ENCODE results near the gene GGACT. TPM values are rescaled to one million over a fixed set of nuclear protein-coding genes. Genes with fewer than 3 reads are reported as not detected.

GGACT gene
- total RNA-seq, 1 experiment from 2014 or later, result 2.6 TPM

- intact Hi-C loops (cut with micrococcal nuclease; ENCODE audit: unreplicated experiment), result no loop called here
- TF ChIP-seq, protein P1, sequence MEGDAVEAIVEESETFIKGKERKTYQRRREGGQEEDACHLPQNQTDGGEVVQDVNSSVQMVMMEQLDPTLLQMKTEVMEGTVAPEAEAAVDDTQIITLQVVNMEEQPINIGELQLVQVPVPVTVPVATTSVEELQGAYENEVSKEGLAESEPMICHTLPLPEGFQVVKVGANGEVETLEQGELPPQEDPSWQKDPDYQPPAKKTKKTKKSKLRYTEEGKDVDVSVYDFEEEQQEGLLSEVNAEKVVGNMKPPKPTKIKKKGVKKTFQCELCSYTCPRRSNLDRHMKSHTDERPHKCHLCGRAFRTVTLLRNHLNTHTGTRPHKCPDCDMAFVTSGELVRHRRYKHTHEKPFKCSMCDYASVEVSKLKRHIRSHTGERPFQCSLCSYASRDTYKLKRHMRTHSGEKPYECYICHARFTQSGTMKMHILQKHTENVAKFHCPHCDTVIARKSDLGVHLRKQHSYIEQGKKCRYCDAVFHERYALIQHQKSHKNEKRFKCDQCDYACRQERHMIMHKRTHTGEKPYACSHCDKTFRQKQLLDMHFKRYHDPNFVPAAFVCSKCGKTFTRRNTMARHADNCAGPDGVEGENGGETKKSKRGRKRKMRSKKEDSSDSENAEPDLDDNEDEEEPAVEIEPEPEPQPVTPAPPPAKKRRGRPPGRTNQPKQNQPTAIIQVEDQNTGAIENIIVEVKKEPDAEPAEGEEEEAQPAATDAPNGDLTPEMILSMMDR (IDR thresholded peaks at IDR 0.05; ENCODE audit: unreplicated experiment), result no peak
- CTCF ChIA-PET, result no interaction called here
- Mint-ChIP-seq H3K27ac (ENCODE audit: unreplicated experiment) (no peak overlapping the region), H3K9me3 (ENCODE audit: low read depth, unreplicated experiment) (no peaks in the 10 kb centered on the region), H3K4me1 (ENCODE audit: low read depth, unreplicated experiment) (no peaks in the 10 kb centered on the region), H3K27me3 (ENCODE audit: unreplicated experiment) (no peaks in the 10 kb centered on the region), H3K4me3 (ENCODE audit: low read depth, unreplicated experiment) (no peak overlapping the region), H3K36me3 (ENCODE audit: insufficient read depth, unreplicated experiment) (no peaks in the 10 kb centered on the region)
- no TSS peak for BruUV-seq (replicated peaks)
- DNase-seq, result no peak
Measured at GRCh38 chr13:100564444-100565223, 24.0 kb downstream of the GGACT start.

- no peak overlapping the region for H3K27ac Mint-ChIP-seq (ENCODE audit: unreplicated experiment)
Measured at GRCh38 chr13:100563779-100564178, 24.8 kb downstream of the GGACT start.

GRCh38 chr13:100561599-100562204 is 26.9 kb downstream of the GGACT start:
- DNase-seq, result no peak
- CTCF ChIA-PET, result no interaction called here
- no peaks in the 10 kb centered on the region for H3K4me1 Mint-ChIP-seq (ENCODE audit: low read depth, unreplicated experiment)
- H3K36me3 Mint-ChIP-seq (ENCODE audit: insufficient read depth, unreplicated experiment), result no peaks in the 10 kb centered on the region
- no peaks in the 10 kb centered on the region for H3K27me3 Mint-ChIP-seq (ENCODE audit: unreplicated experiment)
- H3K4me3 Mint-ChIP-seq (ENCODE audit: low read depth, unreplicated experiment), result no peak overlapping the region
- no TSS peak for BruUV-seq (replicated peaks)
- TF ChIP-seq, protein P1 (IDR thresholded peaks at IDR 0.05; ENCODE audit: unreplicated experiment), result no peak
- H3K27ac Mint-ChIP-seq (ENCODE audit: unreplicated experiment), result no peak overlapping the region
- H3K9me3 Mint-ChIP-seq (ENCODE audit: low read depth, unreplicated experiment), result no peaks in the 10 kb centered on the region
- intact Hi-C loops (cut with micrococcal nuclease; ENCODE audit: unreplicated experiment), result no loop called here

More at GRCh38 chr13:100563779-100564178, 24.8 kb downstream of the GGACT start:
- H3K4me3 Mint-ChIP-seq (ENCODE audit: low read depth, unreplicated experiment), result no peak overlapping the region
- BruUV-seq (replicated peaks), result no TSS peak
- H3K4me1 Mint-ChIP-seq (ENCODE audit: low read depth, unreplicated experiment), result no peaks in the 10 kb centered on the region
- TF ChIP-seq, protein P1 (IDR thresholded peaks at IDR 0.05; ENCODE audit: unreplicated experiment), result no peak
- H3K36me3 Mint-ChIP-seq (ENCODE audit: insufficient read depth, unreplicated experiment), result no peaks in the 10 kb centered on the region
- no peaks in the 10 kb centered on the region for H3K9me3 Mint-ChIP-seq (ENCODE audit: low read depth, unreplicated experiment)
- intact Hi-C loops (cut with micrococcal nuclease; ENCODE audit: unreplicated experiment), result no loop called here
- H3K27me3 Mint-ChIP-seq (ENCODE audit: unreplicated experiment), result no peaks in the 10 kb centered on the region
- no peak for DNase-seq
- CTCF ChIA-PET, result no interaction called here

DNA sequence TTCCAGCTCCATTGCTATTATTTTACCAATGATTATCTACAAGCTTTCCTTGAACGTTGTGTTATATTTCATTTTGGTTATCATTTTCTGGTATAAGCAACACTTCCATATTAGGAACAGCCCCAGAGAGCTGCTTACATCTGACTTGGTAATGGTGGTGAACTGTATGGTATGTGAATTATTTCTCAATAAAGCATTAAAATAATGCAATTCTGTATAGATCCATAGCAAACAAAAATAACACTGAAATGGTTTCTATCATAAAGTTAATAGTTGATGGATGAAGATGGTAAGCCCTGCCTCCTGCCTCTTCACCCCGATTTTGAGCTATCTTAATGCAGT is 27.5 kb downstream of the GGACT start:
- no peaks in the 10 kb centered on the region for H3K36me3 Mint-ChIP-seq (ENCODE audit: insufficient read depth, unreplicated experiment)
- H3K27ac Mint-ChIP-seq (ENCODE audit: unreplicated experiment), result no peak overlapping the region
- CTCF ChIA-PET, result no interaction called here
- intact Hi-C loops (cut with micrococcal nuclease; ENCODE audit: unreplicated experiment), result no loop called here
- no peaks in the 10 kb centered on the region for H3K9me3 Mint-ChIP-seq (ENCODE audit: low read depth, unreplicated experiment)
- no TSS peak for BruUV-seq (replicated peaks)
- no peaks in the 10 kb centered on the region for H3K27me3 Mint-ChIP-seq (ENCODE audit: unreplicated experiment)
- DNase-seq, result no peak
- TF ChIP-seq, protein P1 (IDR thresholded peaks at IDR 0.05; ENCODE audit: unreplicated experiment), result no peak
- no peaks in the 10 kb centered on the region for H3K4me1 Mint-ChIP-seq (ENCODE audit: low read depth, unreplicated experiment)
- no peak overlapping the region for H3K4me3 Mint-ChIP-seq (ENCODE audit: low read depth, unreplicated experiment)

All from Calu3 (cell line).